ENCODE data around the gene POLDIP3.

POLDIP3 gene

GRCh38 chr22:42614312-42615091 lies at the start of gene POLDIP3:
POLDIP3 (minus strand) TSS chr22:42614883; CDS start chr22:42614857, 26 bp downstream.
- Mint-ChIP-seq H3K4me1 (peaks cover 54% of the 10 kb centered on the region), H3K27me3 (no peaks in the 10 kb centered on the region)
- peak; percentile 85 for ATAC-seq

GRCh38 chr22:42661985-42662831 lies 47.5 kb upstream of the POLDIP3 start:
- peak; percentile 70 for ATAC-seq
- Mint-ChIP-seq H3K4me1 (peaks cover 38% of the 10 kb centered on the region), H3K27ac (peak overlapping the region; percentile 79), H3K9me3 (no peaks in the 10 kb centered on the region), H3K36me3 (no peaks in the 10 kb centered on the region), H3K4me3 (peak overlapping the region; percentile 83), H3K27me3 (no peaks in the 10 kb centered on the region)

More at GRCh38 chr22:42614312-42615091, at the start of gene POLDIP3:
- Mint-ChIP-seq H3K9me3 (no peaks in the 10 kb centered on the region), H3K4me3 (peak within 1 kb of the TSS; percentile 97), H3K27ac (peak within 1 kb of the TSS; percentile 100), H3K36me3 (peaks cover 17% of the 10 kb centered on the region)

- H3K9me3 Mint-ChIP-seq, result no peaks in the 10 kb centered on the region
- H3K4me1 Mint-ChIP-seq, result peaks cover 33% of the 10 kb centered on the region
- H3K36me3 Mint-ChIP-seq, result no peaks in the 10 kb centered on the region
- H3K27me3 Mint-ChIP-seq, result no peaks in the 10 kb centered on the region
- H3K27ac Mint-ChIP-seq, result peak overlapping the region; percentile 54
- H3K4me3 Mint-ChIP-seq, result no peak overlapping the region
- no peak for ATAC-seq
Measured at GRCh38 chr22:42656578-42656977, 41.9 kb upstream of the POLDIP3 start.

- Mint-ChIP-seq H3K4me3 (peak overlapping the region; percentile 1), H3K9me3 (no peaks in the 10 kb centered on the region), H3K27ac (peak overlapping the region; percentile 38), H3K4me1 (peaks cover 33% of the 10 kb centered on the region), H3K36me3 (no peaks in the 10 kb centered on the region), H3K27me3 (no peaks in the 10 kb centered on the region)
- ATAC-seq, result peak; percentile 95
Measured at GRCh38 chr22:42655693-42656092, 41.0 kb upstream of the POLDIP3 start.

- ATAC-seq, result no peak
- Mint-ChIP-seq H3K27me3 (no peaks in the 10 kb centered on the region), H3K4me3 (no peak overlapping the region), H3K36me3 (no peaks in the 10 kb centered on the region), H3K4me1 (peaks cover 33% of the 10 kb centered on the region), H3K27ac (no peak overlapping the region), H3K9me3 (no peaks in the 10 kb centered on the region)
Measured at GRCh38 chr22:42654436-42655073, 39.9 kb upstream of the POLDIP3 start.

- Mint-ChIP-seq H3K4me1 (peaks cover 33% of the 10 kb centered on the region), H3K36me3 (no peaks in the 10 kb centered on the region), H3K4me3 (no peak overlapping the region), H3K27me3 (no peaks in the 10 kb centered on the region), H3K27ac (no peak overlapping the region), H3K9me3 (no peaks in the 10 kb centered on the region)
- ATAC-seq, result no peak
Measured at GRCh38 chr22:42653999-42654398, 39.3 kb upstream of the POLDIP3 start.

GRCh38 chr22:42651134-42651533 lies 36.5 kb upstream of the POLDIP3 start:
- H3K27me3 Mint-ChIP-seq, result no peaks in the 10 kb centered on the region

GRCh38 chr22:42649246-42650099 lies 34.8 kb upstream of the POLDIP3 start, which contains the start of gene CYB5R3:
CYB5R3 (minus strand) TSS chr22:42649392; CDS start chr22:42649315, 77 bp downstream.
- H3K27ac Mint-ChIP-seq, result peak within 1 kb of the TSS; percentile 85
- H3K9me3 Mint-ChIP-seq, result no peaks in the 10 kb centered on the region
- H3K36me3 Mint-ChIP-seq, result no peaks in the 10 kb centered on the region
- no peaks in the 10 kb centered on the region for H3K27me3 Mint-ChIP-seq
- peak; percentile 89 for ATAC-seq
- peak within 1 kb of the TSS; percentile 88 for H3K4me3 Mint-ChIP-seq
- peaks cover 48% of the 10 kb centered on the region for H3K4me1 Mint-ChIP-seq

More at GRCh38 chr22:42651134-42651533, 36.5 kb upstream of the POLDIP3 start:
- no peak overlapping the region for H3K4me3 Mint-ChIP-seq
- no peak overlapping the region for H3K27ac Mint-ChIP-seq
- H3K36me3 Mint-ChIP-seq, result no peaks in the 10 kb centered on the region
- H3K4me1 Mint-ChIP-seq, result peaks cover 48% of the 10 kb centered on the region
- ATAC-seq, result no peak
- no peaks in the 10 kb centered on the region for H3K9me3 Mint-ChIP-seq

- ATAC-seq, result peak; percentile 80
- Mint-ChIP-seq H3K36me3 (no peaks in the 10 kb centered on the region), H3K4me3 (peak overlapping the region; percentile 88), H3K27me3 (no peaks in the 10 kb centered on the region), H3K4me1 (peaks cover 47% of the 10 kb centered on the region), H3K9me3 (no peaks in the 10 kb centered on the region), H3K27ac (peak overlapping the region; percentile 85)
Measured at GRCh38 chr22:42648368-42649245, 33.9 kb upstream of the POLDIP3 start.

GRCh38 chr22:42648017-42648367 lies 33.3 kb upstream of the POLDIP3 start:
- no peaks in the 10 kb centered on the region for H3K9me3 Mint-ChIP-seq
- peak overlapping the region; percentile 85 for H3K27ac Mint-ChIP-seq
- H3K4me3 Mint-ChIP-seq, result peak overlapping the region; percentile 88
- H3K36me3 Mint-ChIP-seq, result no peaks in the 10 kb centered on the region
- no peak for ATAC-seq
- H3K4me1 Mint-ChIP-seq, result peaks cover 51% of the 10 kb centered on the region
- H3K27me3 Mint-ChIP-seq, result no peaks in the 10 kb centered on the region

GRCh38 chr22:42646569-42647525 lies 32.2 kb upstream of the POLDIP3 start:
- H3K27ac Mint-ChIP-seq, result peak overlapping the region; percentile 85
- peaks cover 57% of the 10 kb centered on the region for H3K4me1 Mint-ChIP-seq
- H3K36me3 Mint-ChIP-seq, result no peaks in the 10 kb centered on the region
- H3K4me3 Mint-ChIP-seq, result peak overlapping the region; percentile 88
- no peaks in the 10 kb centered on the region for H3K9me3 Mint-ChIP-seq
- no peaks in the 10 kb centered on the region for H3K27me3 Mint-ChIP-seq
- no peak for ATAC-seq

GRCh38 chr22:42645938-42646568 lies 31.4 kb upstream of the POLDIP3 start:
- no peak for ATAC-seq
- Mint-ChIP-seq H3K27ac (peak overlapping the region; percentile 85), H3K36me3 (no peaks in the 10 kb centered on the region), H3K27me3 (no peaks in the 10 kb centered on the region), H3K9me3 (no peaks in the 10 kb centered on the region), H3K4me1 (peaks cover 57% of the 10 kb centered on the region), H3K4me3 (peak overlapping the region; percentile 40)
